ENCODE data around the gene PCSK5. TPM values are rescaled to one million over a fixed set of nuclear protein-coding genes. Genes with fewer than 3 reads are reported as not detected.

The PCSK5 gene
- total and polyA plus RNA-seq, 2 experiments from 2014 or later = 59.1 to 71.7 TPM

- no peaks in the 10 kb centered on the region for H3K9me3 ChIP-seq (ENCODE audit: low read depth)
- H3K4me1 ChIP-seq (ENCODE audit: insufficient read depth) = no peaks in the 10 kb centered on the region
- H3K36me3 ChIP-seq (replicated peaks; ENCODE audit: insufficient read depth, low read depth) = no peaks in the 10 kb centered on the region
- no peak overlapping the region for H3K27ac ChIP-seq
- no peak overlapping the region for H2AFZ ChIP-seq
- H3K4me2 ChIP-seq = no peak overlapping the region
- H3K4me3 ChIP-seq = no peak overlapping the region
- TF ChIP-seq EZH2phosphoT487 (IDR thresholded peaks at IDR 0.05; ENCODE audit: low read depth, severe bottlenecking, unreplicated experiment) (no peak), CTCF (IDR thresholded peaks at IDR 0.05; ENCODE audit: poor library complexity) (no peak), EZH2 (IDR thresholded peaks at IDR 0.05; ENCODE audit: borderline replicate concordance) (no peak)
- no peaks in the 10 kb centered on the region for H3K27me3 ChIP-seq
- no peaks in the 10 kb centered on the region for H3K9me2 ChIP-seq (replicated peaks; ENCODE audit: insufficient read depth)
- no peaks in the 10 kb centered on the region for H3K79me2 ChIP-seq
- WGBS (ENCODE audit: low lambda C conversion rate, missing lambda C conversion rate) = 71% methylated on average over 6 of the region's 6 CpGs
- no peak for DNase-seq (ENCODE audit: low spot score)
- no peaks in the 10 kb centered on the region for H4K20me1 ChIP-seq (ENCODE audit: insufficient read depth, poor library complexity, severe bottlenecking)
Observed at GRCh38 chr9:76153339-76153738, 262.9 kb downstream of the PCSK5 start.

GRCh38 chr9:76153902-76154629 is 263.6 kb downstream of the PCSK5 start:
- Histone ChIP-seq H3K36me3 (replicated peaks; ENCODE audit: insufficient read depth, low read depth) (no peaks in the 10 kb centered on the region), H4K20me1 (ENCODE audit: insufficient read depth, poor library complexity, severe bottlenecking) (no peaks in the 10 kb centered on the region), H3K27me3 (no peaks in the 10 kb centered on the region), H3K4me3 (no peak overlapping the region), H3K9me2 (replicated peaks; ENCODE audit: insufficient read depth) (no peaks in the 10 kb centered on the region), H3K27ac (no peak overlapping the region), H3K4me2 (no peak overlapping the region), H3K79me2 (no peaks in the 10 kb centered on the region), H3K4me1 (ENCODE audit: insufficient read depth) (no peaks in the 10 kb centered on the region), H2AFZ (no peak overlapping the region), H3K9me3 (ENCODE audit: low read depth) (no peaks in the 10 kb centered on the region)
- TF ChIP-seq EZH2 (IDR thresholded peaks at IDR 0.05; ENCODE audit: borderline replicate concordance) (no peak), CTCF (IDR thresholded peaks at IDR 0.05; ENCODE audit: poor library complexity) (no peak), EZH2phosphoT487 (IDR thresholded peaks at IDR 0.05; ENCODE audit: low read depth, severe bottlenecking, unreplicated experiment) (no peak)
- WGBS (ENCODE audit: low lambda C conversion rate, missing lambda C conversion rate) = 89% methylated on average over 8 of the region's 8 CpGs
- no peak for DNase-seq (ENCODE audit: low spot score)

GRCh38 chr9:76155361-76155760 is 264.9 kb downstream of the PCSK5 start:
- TF ChIP-seq EZH2 (IDR thresholded peaks at IDR 0.05; ENCODE audit: borderline replicate concordance) (no peak), CTCF (IDR thresholded peaks at IDR 0.05; ENCODE audit: poor library complexity) (no peak), EZH2phosphoT487 (IDR thresholded peaks at IDR 0.05; ENCODE audit: low read depth, severe bottlenecking, unreplicated experiment) (no peak)
- H3K27ac ChIP-seq = no peak overlapping the region
- H2AFZ ChIP-seq = no peak overlapping the region
- no peak overlapping the region for H3K4me3 ChIP-seq
- no peaks in the 10 kb centered on the region for H3K4me1 ChIP-seq (ENCODE audit: insufficient read depth)
- no peak for DNase-seq (ENCODE audit: low spot score)
- no peaks in the 10 kb centered on the region for H3K36me3 ChIP-seq (replicated peaks; ENCODE audit: insufficient read depth, low read depth)
- no peak overlapping the region for H3K4me2 ChIP-seq
- H3K9me3 ChIP-seq (ENCODE audit: low read depth) = no peaks in the 10 kb centered on the region
- H4K20me1 ChIP-seq (ENCODE audit: insufficient read depth, poor library complexity, severe bottlenecking) = no peaks in the 10 kb centered on the region
- no peaks in the 10 kb centered on the region for H3K27me3 ChIP-seq
- no peaks in the 10 kb centered on the region for H3K79me2 ChIP-seq
- WGBS (ENCODE audit: low lambda C conversion rate, missing lambda C conversion rate) = 84% methylated on average over 1 of the region's 1 CpG
- no peaks in the 10 kb centered on the region for H3K9me2 ChIP-seq (replicated peaks; ENCODE audit: insufficient read depth)
